NCI-H146 treated with DMSO at 0.1 percent for 48 hours (cell line): ENCODE data around the gene GALK1.
"Not testable (repeated sequence)": the region's sequence is repeated elsewhere in the genome, so short reads cannot be mapped to it uniquely, and the experiment has no call there.

Experiments
- DNase-seq: peaks from one replicate; lab custom pipeline; 2025; ENCODE audit not compliant: unreplicated experiment; lab: John Stamatoyannopoulos, UW

Gene GALK1

GRCh38 chr17:75767881-75768280 lies 2.9 kb upstream of the GALK1 start:
- no peak for DNase-seq

- DNase-seq, result no peak
Measured at GRCh38 chr17:75765981-75766380, 989 bp upstream of the GALK1 start.

- DNase-seq, result no peak
Measured at GRCh38 chr17:75764417-75764710, 628 bp downstream of the GALK1 start.

GRCh38 chr17:75763613-75764416 lies 1.2 kb downstream of the GALK1 start:
- DNase-seq, result no peak

- no peak for DNase-seq
Measured at GRCh38 chr17:75763269-75763607, 1.8 kb downstream of the GALK1 start.

GRCh38 chr17:75762513-75763268 lies 2.3 kb downstream of the GALK1 start:
- no peak for DNase-seq

- not testable (repeated sequence) for DNase-seq
Measured at GRCh38 chr17:75759978-75760640, 4.9 kb downstream of the GALK1 start.

- no peak for DNase-seq
Measured at GRCh38 chr17:75759457-75759856, 5.5 kb downstream of the GALK1 start.

- no peak for DNase-seq
Measured at GRCh38 chr17:75758131-75758905, 6.7 kb downstream of the GALK1 start.

GRCh38 chr17:75757086-75757681 lies 7.8 kb downstream of the GALK1 start:
- no peak for DNase-seq

- no peak for DNase-seq
Measured at GRCh38 chr17:75756451-75757085, 8.4 kb downstream of the GALK1 start.

GRCh38 chr17:75755990-75756389 lies 9.0 kb downstream of the GALK1 start:
- DNase-seq, result no peak

GRCh38 chr17:75755205-75755901 lies 9.6 kb downstream of the GALK1 start:
- DNase-seq, result no peak

- DNase-seq, result no peak
Measured at GRCh38 chr17:75754378-75755204, 10.4 kb downstream of the GALK1 start.

GRCh38 chr17:75753514-75754377 lies 11.2 kb downstream of the GALK1 start:
- no peak for DNase-seq

- DNase-seq, result no peak
Measured at GRCh38 chr17:75752802-75753513, 12.0 kb downstream of the GALK1 start.

- no peak for DNase-seq
Measured at GRCh38 chr17:75752405-75752709, 12.6 kb downstream of the GALK1 start.
